Activated CD8-positive, alpha-beta memory T cell treated with anti-CD3 and anti-CD28 coated beads, Interleukin-2, amount 50 U/mL, for 48 hours (primary cell): ENCODE measurements around the gene AURKA.

Source experiments
- DNase-seq: peaks from one replicate; pipeline ENCODE4 v3.0.0-alpha.2; 2020

The AURKA gene

GRCh38 chr20:56389807-56390206, 2.2 kb downstream of the AURKA start:
- DNase-seq, result no peak

GRCh38 chr20:56388882-56389281, 3.1 kb downstream of the AURKA start:
- DNase-seq, result no peak

DNA sequence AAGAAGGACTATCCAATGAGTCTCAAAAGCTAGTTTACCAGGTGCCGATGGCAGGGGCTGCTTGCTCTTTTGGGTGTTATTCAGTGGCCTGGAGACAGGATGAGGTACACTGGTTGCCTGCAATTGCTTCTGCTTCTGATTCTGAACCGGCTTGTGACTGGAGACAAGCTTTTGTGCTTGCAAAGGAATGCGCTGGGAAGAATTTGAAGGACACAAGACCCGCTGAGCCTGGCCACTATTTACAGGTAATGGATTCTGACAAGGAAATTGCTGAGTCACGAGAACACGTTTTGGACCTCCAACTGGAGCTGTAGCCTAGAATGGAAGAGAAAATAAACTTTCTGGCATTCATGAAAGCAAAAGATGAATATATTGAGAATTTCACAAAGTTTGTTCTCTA, 5.8 kb downstream of the AURKA start:
- DNase-seq, result no peak

GRCh38 chr20:56385130-56385529, 6.9 kb downstream of the AURKA start:
- no peak for DNase-seq

- no peak for DNase-seq
Observed at GRCh38 chr20:56383334-56383733, 8.7 kb downstream of the AURKA start.

GRCh38 chr20:56382696-56383095, 9.3 kb downstream of the AURKA start:
- DNase-seq, result no peak

GRCh38 chr20:56381501-56381900, 10.5 kb downstream of the AURKA start:
- no peak for DNase-seq

GRCh38 chr20:56380375-56380774, 11.6 kb downstream of the AURKA start:
- no peak for DNase-seq

GRCh38 chr20:56378386-56378785, 13.6 kb downstream of the AURKA start:
- DNase-seq, result no peak

DNA sequence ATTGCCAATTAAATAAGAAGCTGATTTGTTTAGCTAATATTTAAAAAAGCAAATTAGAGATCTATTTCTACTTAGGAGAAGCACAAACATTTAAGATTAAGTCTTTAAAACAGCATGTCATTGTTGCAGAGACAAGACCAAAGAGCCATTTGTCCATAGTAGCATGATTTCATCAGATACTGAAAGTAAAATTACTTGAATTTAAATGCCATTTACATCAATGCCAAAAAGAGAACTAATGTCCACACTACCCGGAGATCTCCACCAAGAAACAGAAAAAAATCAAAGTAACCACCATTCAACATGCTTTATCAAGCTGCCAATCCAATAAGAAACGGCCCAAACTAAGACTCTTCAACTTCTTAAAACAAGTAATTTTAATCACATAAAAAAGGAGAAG, 15.7 kb downstream of the AURKA start:
- DNase-seq, result no peak

- no peak for DNase-seq
Observed at GRCh38 chr20:56373942-56374341, 18.1 kb downstream of the AURKA start.

DNA sequence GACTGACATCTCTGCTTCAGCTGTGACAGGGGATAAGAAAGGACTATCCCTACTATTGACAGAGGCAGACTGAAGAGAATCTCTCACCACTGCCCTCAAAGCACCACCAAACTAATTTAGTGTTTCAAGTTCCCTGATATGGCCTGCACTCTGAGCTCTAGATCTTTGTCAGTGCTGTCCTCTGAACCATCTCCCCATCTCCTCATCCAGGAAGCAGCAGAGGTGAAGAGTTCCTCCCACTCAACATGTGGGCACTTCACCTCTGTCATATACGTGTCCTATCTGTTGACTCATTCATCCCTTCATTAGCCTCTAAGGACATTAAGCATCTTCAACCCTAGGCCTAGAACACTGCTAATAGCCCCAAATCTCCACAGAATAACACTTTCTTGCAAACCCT, 19.2 kb downstream of the AURKA start:
- DNase-seq, result no peak

DNA sequence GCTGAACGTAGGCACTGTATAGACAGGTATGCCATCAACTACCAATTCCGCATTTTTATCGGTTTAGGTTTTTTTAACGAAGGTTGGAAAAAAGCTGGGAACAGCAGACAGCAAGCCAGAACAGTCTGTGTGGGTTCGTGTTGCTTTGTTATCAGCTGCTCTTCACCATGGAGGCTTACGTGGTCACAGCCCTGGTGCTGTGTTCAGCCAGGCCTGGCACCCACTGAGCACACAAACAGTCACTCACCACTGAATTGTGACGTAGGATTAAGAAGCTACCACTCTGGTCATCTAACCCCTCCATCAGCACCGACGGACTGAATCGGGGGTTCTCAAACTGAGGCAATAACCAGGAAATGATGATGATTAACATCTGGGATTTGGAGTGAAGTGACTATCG, 20.0 kb downstream of the AURKA start:
- DNase-seq, result no peak

DNA sequence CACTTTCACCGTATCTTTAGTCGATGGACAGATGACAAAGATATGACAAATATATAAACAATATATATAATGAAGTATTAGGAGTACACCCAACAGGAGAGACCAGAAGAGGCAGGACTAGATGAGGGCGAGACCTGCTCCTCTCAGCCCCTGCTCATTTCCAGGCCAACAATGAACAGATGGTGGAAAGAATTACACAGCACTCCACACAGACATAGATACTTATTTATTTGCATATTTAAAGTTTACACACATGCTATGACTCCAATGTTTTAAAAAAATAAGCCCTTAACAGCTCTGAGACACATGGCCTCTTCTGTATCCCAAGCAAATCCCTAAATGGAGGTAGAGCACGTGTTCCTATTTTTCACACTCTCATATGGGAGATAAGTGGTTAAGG, 22.8 kb downstream of the AURKA start:
- no peak for DNase-seq

DNA sequence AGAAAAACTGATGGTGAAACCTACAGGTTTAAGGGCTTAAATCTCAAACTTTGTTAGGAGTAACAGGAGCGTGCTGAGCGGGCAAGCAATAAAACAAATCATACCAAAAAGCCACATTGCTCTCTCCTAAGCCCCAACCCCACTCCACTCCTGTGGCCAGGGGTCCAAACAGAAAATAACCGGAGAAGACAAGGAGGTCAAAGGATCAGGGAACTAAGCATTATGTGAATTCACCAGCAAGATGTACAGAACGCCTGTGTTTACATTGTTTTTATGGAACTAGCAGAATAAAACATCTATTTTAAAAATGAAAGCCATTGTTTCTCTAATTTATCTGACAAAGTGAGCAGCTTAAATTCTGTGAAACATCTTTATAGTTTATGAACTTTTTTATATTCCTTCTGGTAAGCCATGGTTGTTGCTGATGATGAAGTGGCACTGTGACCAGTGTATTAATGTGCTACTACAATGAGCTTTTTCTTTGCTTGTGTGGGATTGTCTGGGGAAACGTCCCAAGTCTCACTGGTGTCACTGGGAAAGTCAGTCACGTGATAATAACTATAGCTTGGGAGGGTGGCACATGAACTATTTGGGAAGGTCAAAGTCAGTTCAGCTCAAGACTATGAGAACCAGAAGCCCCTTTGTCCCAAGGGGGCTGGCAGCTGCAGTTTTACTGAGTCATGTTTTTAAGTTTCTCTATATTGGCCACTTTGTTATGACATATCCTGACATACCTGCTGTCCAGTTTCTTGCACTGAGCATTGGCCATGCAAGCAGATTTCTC, 23.5 kb downstream of the AURKA start:
- peak; percentile 22 for DNase-seq

DNA sequence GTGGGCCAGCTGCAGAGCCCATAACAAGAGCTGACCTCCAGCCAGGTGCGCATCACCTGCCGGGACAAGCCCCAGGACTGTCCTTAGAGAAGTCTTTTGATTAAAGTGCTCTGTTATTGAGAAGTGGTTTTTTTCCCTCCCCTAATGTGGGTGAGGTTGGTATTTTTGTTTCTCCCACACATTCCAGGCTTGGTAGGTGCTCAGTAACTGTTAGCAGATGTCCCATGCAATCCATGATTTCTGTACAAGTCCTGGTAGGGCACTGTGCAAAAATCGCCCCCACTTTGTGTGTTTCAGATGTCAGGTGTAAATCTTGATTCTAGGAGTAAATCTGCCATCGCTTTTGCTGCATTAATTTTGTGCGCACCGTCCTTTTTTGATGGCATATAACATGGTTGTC, 28.5 kb downstream of the AURKA start:
- no peak for DNase-seq

DNA sequence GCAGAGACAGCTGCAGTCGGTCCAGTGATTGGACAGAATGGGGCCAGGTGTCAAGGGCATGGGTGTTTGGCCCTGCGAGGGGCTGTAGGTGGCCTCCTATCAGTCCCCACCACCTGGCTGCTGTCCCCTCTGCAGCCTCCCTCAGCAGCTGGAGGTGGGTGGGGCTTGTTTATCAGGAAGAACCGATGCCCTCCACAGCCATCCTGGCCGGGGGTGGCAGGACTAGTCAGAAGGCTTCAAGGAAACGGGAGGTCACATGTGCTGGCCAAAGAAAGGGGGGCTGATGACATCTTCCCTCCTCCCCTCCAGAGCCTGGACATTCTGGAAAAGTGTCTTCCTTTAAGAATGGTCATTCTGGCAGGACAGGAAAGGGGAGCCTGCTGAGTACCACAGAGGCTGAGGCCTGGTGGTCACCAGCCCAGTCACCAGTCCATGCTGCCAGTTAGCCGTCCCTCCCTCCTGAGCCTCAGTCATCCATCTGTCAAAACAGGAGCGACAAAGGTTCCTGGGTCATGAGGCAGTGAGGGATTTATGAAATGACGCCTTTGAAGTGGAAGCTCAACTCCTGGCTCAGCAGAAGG, 29.1 kb downstream of the AURKA start:
- DNase-seq, result no peak

DNA sequence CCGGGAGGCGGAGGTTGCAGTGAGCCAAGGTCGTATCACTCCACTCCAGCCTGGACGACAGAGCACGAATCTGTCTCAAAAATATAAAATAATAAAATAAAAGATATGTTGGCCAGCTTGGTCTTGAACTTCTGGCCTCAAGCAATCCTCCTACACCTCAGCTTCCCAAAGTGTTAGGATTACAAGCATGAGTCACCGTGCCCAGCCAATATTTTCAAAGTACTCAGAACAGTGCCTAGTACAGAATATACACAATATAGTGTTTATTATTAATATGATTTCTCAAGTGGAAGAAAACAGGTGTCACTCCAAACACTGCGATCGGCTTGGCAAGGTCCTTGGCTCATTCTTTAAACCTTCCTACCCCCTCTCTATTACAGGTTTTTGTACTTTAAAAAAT, 30.1 kb downstream of the AURKA start:
- DNase-seq, result no peak

- no peak for DNase-seq
Observed at GRCh38 chr20:56360908-56361205, 31.2 kb downstream of the AURKA start.

GRCh38 chr20:56360133-56360907, 31.7 kb downstream of the AURKA start:
- no peak for DNase-seq

GRCh38 chr20:56359212-56360132, 32.5 kb downstream of the AURKA start:
- DNase-seq, result peak; percentile 61

GRCh38 chr20:56358600-56359211, 33.3 kb downstream of the AURKA start, which contains the start of gene FAM210B:
FAM210B (plus strand) TSS chr20:56358974; CDS start chr20:56359006, 32 bp downstream.
- peak; percentile 89 for DNase-seq

DNA sequence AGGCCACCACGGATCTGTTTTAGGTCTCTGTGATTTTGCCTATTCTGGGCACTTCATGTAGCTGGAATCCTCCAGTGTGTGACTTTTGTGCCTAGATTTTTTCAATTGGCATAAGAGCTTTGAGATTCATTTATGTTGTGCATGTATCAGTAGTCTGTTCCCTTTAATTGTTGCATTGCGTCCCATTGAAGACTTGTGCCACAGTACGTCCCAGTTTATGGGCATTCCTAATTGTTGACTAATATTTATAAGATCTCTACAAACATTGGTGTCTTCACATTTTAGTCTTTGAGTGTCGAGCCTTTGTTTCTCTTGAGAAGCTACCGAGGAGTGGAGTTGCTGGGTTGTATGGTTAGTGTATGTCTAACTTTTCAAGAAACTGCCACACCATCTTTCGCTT, 33.9 kb downstream of the AURKA start:
- DNase-seq, result no peak
